GM12873 (cell line): Measurements from ENCODE around the gene SLCO4A1.

Experiments used
- CTCF ChIP-seq: IDR thresholded peaks from 2 replicates; pipeline ENCODE4 v1.5.1; 2012; ENCODE audit warnings: low read depth, mild to moderate bottlenecking, moderate library complexity, low read length, control low read depth; ENCODE audit not compliant: insufficient read depth; ENCODE audit errors: missing control alignments

Gene SLCO4A1

GRCh38 chr20:62646851-62647520, 4.7 kb downstream of the SLCO4A1 start:
- no peak for TF ChIP-seq CTCF

- no peak for TF ChIP-seq CTCF
Observed at GRCh38 chr20:62647521-62648317, 5.4 kb downstream of the SLCO4A1 start.

- TF ChIP-seq CTCF = no peak
Observed at GRCh38 chr20:62648318-62648995, 6.2 kb downstream of the SLCO4A1 start.

DNA sequence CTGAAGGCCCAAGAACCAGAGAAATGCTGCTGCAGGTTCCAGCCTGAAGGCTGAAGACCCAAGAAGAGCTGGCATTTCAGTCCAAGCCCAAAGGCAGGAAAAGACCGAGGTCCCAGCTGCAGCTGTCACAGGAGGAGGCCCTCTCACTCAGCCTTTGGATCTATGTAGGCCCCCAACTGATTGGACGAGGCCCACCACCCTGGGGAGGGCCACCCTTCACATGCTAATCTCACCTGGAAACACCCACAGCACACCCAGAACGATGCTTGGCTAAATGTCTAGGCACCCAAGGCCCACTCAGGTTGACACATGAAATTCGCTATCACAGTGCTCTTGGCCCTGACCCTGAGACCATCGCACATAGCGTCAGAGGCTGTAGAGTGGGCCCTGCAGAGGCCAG, 6.8 kb downstream of the SLCO4A1 start:
- TF ChIP-seq CTCF = no peak

GRCh38 chr20:62650551-62651284, 8.4 kb downstream of the SLCO4A1 start:
- TF ChIP-seq CTCF = no peak

GRCh38 chr20:62651285-62652021, 9.2 kb downstream of the SLCO4A1 start:
- TF ChIP-seq CTCF = no peak
